ENCODE results near the gene DCDC1.

Gene DCDC1

GRCh38 chr11:30875806-30876205, 493.7 kb downstream of the DCDC1 start:
- H3K27ac Mint-ChIP-seq = no peak overlapping the region
- peaks cover 32% of the 10 kb centered on the region for H3K4me1 Mint-ChIP-seq
- peaks cover 33% of the 10 kb centered on the region for H3K27me3 Mint-ChIP-seq (ENCODE audit: low read depth)
- H3K36me3 Mint-ChIP-seq (ENCODE audit: low read depth) = no peaks in the 10 kb centered on the region
- no peaks in the 10 kb centered on the region for H3K9me3 Mint-ChIP-seq
- no peak overlapping the region for H3K4me3 Mint-ChIP-seq
- TF ChIP-seq, protein P1, sequence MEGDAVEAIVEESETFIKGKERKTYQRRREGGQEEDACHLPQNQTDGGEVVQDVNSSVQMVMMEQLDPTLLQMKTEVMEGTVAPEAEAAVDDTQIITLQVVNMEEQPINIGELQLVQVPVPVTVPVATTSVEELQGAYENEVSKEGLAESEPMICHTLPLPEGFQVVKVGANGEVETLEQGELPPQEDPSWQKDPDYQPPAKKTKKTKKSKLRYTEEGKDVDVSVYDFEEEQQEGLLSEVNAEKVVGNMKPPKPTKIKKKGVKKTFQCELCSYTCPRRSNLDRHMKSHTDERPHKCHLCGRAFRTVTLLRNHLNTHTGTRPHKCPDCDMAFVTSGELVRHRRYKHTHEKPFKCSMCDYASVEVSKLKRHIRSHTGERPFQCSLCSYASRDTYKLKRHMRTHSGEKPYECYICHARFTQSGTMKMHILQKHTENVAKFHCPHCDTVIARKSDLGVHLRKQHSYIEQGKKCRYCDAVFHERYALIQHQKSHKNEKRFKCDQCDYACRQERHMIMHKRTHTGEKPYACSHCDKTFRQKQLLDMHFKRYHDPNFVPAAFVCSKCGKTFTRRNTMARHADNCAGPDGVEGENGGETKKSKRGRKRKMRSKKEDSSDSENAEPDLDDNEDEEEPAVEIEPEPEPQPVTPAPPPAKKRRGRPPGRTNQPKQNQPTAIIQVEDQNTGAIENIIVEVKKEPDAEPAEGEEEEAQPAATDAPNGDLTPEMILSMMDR (IDR thresholded peaks at IDR 0.05; ENCODE audit: unreplicated experiment in 3 of 3) = no peak

- TF ChIP-seq, protein P1 (IDR thresholded peaks at IDR 0.05; ENCODE audit: unreplicated experiment in 3 of 3) = no peak
- Mint-ChIP-seq H3K27ac (no peak overlapping the region), H3K9me3 (no peaks in the 10 kb centered on the region), H3K4me1 (peaks cover 35% of the 10 kb centered on the region), H3K36me3 (ENCODE audit: low read depth) (no peaks in the 10 kb centered on the region), H3K27me3 (ENCODE audit: low read depth) (peaks cover 45% of the 10 kb centered on the region), H3K4me3 (no peak overlapping the region)
Measured at GRCh38 chr11:30873924-30874610, 495.5 kb downstream of the DCDC1 start.

- H3K4me3 Mint-ChIP-seq = no peak overlapping the region
- TF ChIP-seq, protein P1 (IDR thresholded peaks at IDR 0.05; ENCODE audit: unreplicated experiment in 3 of 3) = no peak
- peaks cover 14% of the 10 kb centered on the region for H3K4me1 Mint-ChIP-seq
- H3K36me3 Mint-ChIP-seq (ENCODE audit: low read depth) = no peaks in the 10 kb centered on the region
- H3K27ac Mint-ChIP-seq = peak overlapping the region in 2 of 3 experiments; percentile 48 to 68
- peaks cover 41% of the 10 kb centered on the region for H3K27me3 Mint-ChIP-seq (ENCODE audit: low read depth)
- no peaks in the 10 kb centered on the region for H3K9me3 Mint-ChIP-seq
Measured at GRCh38 chr11:30868626-30869081, 500.9 kb downstream of the DCDC1 start.

GRCh38 chr11:30863209-30863608, 506.3 kb downstream of the DCDC1 start:
- H3K36me3 Mint-ChIP-seq (ENCODE audit: low read depth) = no peaks in the 10 kb centered on the region
- peaks cover 19% of the 10 kb centered on the region for H3K27me3 Mint-ChIP-seq (ENCODE audit: low read depth)
- no peak overlapping the region for H3K4me3 Mint-ChIP-seq
- H3K4me1 Mint-ChIP-seq = peaks cover 29% of the 10 kb centered on the region
- no peaks in the 10 kb centered on the region for H3K9me3 Mint-ChIP-seq
- TF ChIP-seq, protein P1 (IDR thresholded peaks at IDR 0.05; ENCODE audit: unreplicated experiment in 3 of 3) = no peak
- H3K27ac Mint-ChIP-seq = no peak overlapping the region

GRCh38 chr11:30861531-30861930, 508.0 kb downstream of the DCDC1 start:
- Mint-ChIP-seq H3K9me3 (no peaks in the 10 kb centered on the region), H3K4me3 (peak overlapping the region in 2 of 3 experiments; percentile 36 to 41), H3K4me1 (peaks cover 29% of the 10 kb centered on the region), H3K27ac (peak overlapping the region; percentile 48 to 88 (median 84)), H3K27me3 (ENCODE audit: low read depth) (peaks cover 23% of the 10 kb centered on the region), H3K36me3 (ENCODE audit: low read depth) (no peaks in the 10 kb centered on the region)
- TF ChIP-seq, protein P1 (IDR thresholded peaks at IDR 0.05; ENCODE audit: unreplicated experiment in 3 of 3) = no peak

DNA sequence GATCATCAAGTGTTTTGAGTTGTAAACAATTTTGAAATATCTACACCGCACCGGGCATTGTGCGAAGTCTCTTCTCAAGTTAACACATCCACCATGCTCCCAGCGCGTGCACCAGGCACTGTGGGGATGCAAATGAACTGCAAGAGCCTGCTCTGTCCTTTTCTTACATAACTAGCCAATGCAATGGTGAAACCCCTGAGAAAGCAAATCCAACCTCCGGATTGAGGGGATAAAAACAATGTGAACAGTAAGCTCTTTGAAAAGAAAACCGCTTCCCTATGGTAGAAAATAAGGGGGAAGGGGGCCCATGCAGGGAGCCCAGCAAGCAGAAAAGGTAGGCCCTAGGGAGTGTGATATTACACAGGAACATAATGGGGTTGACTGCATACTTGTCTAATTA, 508.5 kb downstream of the DCDC1 start:
- no peaks in the 10 kb centered on the region for H3K36me3 Mint-ChIP-seq (ENCODE audit: low read depth)
- peaks cover 29% of the 10 kb centered on the region for H3K4me1 Mint-ChIP-seq
- H3K27ac Mint-ChIP-seq = peak overlapping the region; percentile 48 to 88 (median 51)
- H3K27me3 Mint-ChIP-seq (ENCODE audit: low read depth) = peaks cover 23% of the 10 kb centered on the region
- TF ChIP-seq, protein P1 (IDR thresholded peaks at IDR 0.05; ENCODE audit: unreplicated experiment in 3 of 3) = no peak
- H3K4me3 Mint-ChIP-seq = peak overlapping the region in 2 of 3 experiments; percentile 30 to 35
- no peaks in the 10 kb centered on the region for H3K9me3 Mint-ChIP-seq

Data from nephron (organoid).